ENCODE results near the gene CHMP6.

CHMP6 gene

DNA sequence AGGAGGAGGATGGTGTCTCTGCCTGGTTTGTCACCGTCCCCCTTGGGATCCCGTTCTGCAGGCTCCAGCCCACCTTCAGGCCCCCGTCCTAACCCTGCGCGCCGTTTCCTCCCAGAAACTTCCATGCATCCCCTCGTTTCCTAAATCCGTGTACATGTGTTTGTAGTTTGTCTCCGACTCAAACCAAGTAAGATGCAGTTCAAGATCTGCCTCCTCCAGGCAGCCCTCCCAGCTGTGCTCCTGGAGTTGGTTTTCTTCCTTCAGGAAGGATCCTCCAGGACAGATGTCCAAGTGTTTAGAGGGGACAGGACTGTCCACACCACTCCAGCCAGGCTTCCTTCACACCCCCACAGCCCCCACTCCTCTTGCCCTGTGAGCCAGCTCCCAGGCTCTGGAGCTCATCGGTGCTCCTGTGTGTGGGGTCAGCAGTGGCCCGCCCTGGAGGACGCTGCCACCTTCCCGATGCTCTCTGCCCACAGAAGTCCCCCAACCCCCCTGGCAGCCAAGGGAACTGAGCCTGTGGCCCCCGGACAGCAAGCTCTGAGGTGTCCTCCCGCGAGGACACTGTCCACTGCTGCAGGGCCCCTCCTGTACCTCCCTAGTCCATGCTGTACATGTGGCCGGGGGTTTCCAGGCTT lies 54.6 kb downstream of the CHMP6 start:
- DNase-seq: no peak

DNA sequence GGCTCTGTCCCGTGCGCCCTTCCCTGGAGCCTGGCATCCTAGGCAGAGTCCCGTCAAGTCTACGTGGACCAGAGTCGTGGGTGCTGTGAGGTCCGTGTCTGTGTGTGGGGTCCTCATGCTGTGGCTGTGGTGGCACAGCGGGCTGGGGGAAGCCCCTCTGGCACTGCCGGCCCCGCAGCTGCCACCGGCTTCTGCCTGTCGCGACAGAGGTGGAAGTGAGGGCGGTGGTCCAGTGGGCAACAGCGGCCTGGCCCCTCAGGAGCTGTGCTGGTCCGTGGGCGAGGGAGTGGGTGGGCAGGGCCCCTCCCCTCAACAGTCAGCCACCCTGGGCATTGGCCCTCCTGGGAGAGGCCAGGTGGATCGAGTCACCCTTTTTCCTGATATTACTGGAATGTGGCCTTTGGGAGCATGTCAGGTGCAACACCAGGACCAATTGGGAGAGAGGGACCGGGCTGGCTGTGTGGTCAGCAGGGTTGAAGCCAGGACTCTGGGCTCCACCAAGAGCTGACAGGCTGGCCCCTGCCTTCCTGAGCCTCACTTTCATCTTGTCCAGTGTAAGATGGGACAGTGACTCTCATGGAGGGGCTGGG lies 55.2 kb downstream of the CHMP6 start:
- DNase-seq: no peak

DNA sequence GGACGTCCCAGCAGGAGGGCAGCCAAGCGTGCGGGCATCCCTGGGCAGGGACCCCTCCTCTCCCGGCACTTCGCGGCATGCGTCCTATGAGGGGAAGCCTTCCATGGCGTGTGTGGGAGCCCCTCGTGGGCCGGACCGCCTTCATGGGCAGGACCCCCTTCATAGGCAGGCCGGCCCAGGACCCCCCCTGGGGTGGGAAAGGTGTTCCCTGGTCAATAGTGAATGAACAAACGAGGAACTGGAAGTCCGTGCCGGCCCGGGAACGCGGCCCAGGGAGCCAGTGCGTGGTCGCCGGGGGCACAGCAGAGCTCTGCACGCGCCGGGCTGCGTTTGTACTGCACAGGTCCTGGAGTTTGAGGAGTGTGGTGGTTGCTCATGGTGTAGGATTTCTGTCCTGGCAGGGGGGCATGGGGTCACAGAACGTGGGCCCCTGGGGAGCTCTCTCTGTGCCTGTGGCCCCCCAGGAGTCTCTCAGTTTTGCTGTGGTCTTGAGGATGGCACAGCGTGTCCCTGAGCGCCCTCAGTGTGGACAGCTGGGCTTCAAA lies 57.3 kb downstream of the CHMP6 start:
- no peak for DNase-seq

DNA sequence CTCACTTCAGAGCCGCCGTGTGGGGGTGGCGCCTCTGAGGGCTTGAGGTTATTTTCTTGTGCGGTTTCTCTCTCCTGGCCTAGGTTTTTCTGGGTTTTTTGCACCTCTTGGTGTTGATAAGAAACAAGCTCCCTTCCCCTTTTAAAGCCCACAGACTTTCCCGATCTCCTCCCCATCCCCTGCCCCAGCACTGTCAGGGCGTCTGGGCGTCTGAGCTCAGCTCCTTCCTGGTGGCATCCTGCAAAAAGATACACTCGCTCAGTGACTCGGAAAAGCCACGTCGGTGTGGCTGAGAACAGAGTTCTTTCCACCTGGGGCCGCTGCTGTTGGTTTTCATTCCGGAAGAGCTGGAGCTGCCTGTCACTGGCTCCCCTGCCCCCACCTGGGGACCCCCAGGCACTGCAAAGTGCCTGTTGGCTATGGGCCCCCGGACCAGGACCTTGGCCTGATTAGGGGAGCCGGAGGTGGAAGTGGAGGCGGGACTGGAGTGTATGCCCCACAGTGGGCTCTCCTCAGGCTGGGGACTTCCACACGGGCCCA lies 57.8 kb downstream of the CHMP6 start:
- DNase-seq: no peak
